HG02885 (cell line): ENCODE data around the gene KRTAP16-1.

Experiments
- ATAC-seq: cut with Tn5 transposase; IDR thresholded peaks from one replicate; pipeline ENCODE4 v1.9.1; 2021; ENCODE audit warnings: mild to moderate bottlenecking; ENCODE audit not compliant: unreplicated experiment, poor library complexity

Gene KRTAP16-1

DNA sequence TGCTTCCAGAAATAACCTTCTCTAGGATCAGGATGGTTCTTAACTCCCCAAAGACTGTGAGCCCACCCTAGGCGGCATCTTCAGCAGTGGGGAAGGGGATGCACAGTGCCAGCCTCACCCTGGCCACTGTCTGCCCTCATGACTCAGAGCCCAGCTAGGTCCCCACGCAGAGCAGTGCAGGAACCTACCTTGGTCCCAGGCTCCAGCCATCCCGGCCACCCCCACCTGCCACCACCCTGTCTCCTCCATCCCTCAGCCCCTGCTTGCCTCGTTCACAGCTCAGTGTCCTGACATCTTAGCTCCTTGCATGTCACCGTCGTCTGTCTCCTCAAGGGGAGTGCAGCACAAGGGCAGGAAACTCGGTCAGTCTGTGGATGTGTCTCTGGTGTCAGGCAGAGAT is 22.5 kb upstream of the KRTAP16-1 start:
- ATAC-seq, result no peak

DNA sequence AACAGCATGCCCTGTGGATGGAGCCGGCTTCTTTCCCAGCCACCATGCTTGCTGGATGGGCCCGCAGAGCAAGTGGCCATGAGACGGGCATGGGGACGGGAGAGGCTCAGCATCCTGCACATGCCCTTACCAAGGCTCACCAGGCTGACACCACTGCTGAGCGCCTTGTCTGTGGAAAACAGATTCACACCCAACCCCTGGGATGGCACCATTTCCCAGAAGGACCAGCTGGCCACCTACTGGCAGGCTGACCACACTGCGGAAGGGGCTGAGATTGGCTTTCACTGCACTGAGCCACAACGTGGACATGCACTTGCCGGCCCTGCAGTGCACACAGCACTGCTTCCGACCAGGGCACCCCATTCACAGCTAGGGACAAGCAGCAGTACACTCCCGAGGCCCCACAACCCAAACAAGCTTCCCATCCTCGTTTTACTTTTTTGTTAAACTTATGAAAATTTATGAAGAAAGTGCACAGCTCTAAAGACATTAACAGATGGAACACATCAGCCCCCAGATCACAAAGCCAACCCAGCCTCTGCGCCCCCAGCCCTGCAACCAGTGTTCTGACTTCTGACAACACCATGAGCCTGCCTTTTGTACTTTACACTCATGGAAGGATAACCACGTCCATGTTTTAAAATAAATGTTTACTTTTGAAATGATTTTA is 20.3 kb upstream of the KRTAP16-1 start:
- ATAC-seq, result no peak

DNA sequence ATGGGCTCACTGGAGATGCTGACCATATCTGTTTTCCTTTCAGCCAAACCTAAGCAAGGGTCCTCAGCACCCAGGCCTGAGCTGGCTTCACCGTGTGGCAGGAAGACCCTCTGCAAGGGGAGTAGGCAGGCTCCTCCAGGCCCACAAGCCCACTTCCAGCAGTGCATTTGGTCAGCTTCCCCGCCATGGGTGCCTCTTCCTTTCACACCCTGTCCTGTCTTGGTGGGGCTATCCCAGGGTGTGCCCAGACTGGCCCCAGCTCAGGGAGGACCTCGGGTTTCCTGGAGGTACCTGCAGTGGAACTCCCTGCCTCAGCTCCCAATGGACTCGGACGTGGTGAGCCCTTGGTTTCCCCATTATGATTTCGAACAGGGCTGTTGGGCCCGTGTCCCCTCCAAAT is 19.1 kb upstream of the KRTAP16-1 start:
- ATAC-seq, result no peak

DNA sequence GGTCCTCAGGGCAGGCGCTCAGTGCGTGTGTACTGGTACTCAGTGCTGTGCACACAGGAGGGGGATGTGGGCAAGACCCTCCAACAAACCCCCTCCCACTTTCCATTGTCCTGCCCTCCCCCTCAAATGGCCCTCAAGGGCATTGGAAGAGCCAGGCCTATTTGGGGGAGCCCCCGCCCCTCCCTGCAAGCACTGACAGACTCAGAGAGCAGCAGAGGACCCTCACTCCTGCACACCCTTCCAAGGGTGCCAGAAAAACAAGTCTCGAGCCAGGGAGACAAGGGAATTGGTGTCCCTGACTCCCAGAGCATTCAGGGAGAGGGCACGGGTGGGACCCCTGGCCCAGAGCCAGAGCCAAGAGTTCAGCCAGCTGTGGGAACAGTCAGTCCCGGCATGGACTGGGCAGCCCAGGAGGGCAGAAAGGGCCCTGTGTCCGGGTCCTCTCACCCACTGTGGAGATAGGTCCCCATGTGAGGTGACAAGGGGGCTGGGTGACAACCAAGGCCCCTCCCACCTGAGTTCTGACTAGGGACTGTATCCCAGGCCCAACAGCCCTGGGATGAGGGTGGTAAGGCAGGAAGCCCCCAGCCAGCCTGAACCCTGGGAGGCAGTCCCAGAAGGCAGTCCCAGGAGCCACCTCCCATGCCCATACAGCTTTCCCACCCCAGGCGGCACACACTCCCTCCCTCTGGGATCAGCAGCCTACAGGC is 18.5 kb upstream of the KRTAP16-1 start:
- no peak for ATAC-seq

DNA sequence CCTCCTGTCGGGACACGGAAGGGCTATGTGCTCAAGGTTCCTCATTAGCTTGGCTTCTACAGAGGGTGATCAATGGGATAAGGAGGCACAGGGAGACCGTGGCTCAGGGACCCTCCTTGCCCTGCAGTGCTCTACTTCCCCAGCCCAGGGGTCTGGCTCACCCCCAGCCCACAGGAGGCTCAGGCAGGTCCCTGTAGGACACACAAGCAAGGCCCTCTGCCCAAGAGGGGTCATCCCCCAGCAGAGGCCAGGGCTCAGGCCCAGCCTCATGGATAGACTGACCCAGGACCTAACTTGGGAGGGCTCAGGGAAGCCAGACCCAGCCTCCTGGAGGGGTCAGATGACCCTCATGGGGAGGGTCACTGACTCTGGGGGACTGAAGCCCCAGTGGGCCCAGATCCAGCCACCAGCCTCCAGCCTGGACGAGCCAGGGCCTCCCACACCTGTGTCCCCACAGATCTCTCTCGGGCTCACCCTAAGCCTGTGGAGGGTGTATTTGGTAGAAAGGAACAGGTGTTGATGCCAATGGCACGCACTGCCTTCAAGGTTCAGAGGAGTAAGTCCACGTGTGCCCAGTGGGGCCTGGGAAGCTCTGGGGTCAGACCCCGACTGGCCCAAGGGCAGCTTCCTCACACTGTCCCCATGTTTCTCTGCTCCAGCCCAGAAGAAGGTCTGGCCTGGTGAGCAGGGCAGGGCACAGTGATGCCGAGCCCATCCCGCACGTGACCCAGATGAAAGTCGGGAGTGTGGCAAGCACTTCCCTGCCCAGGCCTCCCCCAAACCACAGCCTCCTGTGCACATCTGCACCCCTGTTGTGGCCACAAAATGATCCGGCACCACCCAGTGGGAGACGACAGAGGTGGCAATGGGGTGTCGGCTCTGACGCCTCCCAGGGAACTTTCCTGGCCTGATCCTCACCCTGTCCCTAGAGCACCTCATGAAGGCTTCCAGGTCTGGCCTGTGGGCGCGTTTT is 17.4 kb upstream of the KRTAP16-1 start:
- no peak for ATAC-seq

DNA sequence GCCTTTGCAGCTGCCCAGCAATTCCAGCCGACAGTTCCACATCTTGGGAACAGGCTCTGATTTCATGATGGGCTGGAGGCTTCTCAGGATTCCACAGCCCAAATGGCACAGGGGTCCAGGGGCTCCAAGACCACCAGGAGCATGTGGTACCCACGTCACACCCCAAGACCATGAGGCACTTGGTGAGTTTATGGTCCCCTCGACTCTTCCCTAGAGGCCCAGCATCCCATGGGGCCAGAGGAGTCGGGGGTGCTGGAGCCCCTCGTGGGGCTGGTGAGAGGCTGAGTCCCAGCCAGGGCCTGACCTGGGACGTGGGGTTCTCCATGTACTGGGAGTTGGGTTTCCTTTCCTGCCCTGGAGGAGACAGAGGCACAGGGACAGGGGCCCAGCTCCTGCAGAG is 16.5 kb upstream of the KRTAP16-1 start:
- ATAC-seq, result no peak

DNA sequence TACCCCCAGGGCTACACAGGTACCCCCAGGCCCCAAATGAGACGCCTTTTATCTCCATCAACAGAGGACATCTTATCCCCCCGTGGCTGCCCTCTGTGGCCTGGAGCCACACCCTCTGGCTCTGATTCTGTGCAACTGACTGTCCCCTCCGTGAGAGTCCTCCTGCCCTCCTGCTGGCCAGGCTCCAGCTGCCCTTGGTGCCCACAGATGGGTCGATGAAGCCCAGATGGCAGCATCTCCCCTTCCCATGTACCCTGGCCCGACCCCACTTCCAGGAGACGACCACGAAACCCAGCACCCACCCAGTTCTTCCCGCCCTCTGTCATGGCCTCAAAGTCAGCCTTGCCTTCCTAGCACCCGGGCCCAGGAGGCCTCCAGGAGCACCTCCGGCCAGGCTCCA is 16.0 kb upstream of the KRTAP16-1 start:
- ATAC-seq, result no peak

DNA sequence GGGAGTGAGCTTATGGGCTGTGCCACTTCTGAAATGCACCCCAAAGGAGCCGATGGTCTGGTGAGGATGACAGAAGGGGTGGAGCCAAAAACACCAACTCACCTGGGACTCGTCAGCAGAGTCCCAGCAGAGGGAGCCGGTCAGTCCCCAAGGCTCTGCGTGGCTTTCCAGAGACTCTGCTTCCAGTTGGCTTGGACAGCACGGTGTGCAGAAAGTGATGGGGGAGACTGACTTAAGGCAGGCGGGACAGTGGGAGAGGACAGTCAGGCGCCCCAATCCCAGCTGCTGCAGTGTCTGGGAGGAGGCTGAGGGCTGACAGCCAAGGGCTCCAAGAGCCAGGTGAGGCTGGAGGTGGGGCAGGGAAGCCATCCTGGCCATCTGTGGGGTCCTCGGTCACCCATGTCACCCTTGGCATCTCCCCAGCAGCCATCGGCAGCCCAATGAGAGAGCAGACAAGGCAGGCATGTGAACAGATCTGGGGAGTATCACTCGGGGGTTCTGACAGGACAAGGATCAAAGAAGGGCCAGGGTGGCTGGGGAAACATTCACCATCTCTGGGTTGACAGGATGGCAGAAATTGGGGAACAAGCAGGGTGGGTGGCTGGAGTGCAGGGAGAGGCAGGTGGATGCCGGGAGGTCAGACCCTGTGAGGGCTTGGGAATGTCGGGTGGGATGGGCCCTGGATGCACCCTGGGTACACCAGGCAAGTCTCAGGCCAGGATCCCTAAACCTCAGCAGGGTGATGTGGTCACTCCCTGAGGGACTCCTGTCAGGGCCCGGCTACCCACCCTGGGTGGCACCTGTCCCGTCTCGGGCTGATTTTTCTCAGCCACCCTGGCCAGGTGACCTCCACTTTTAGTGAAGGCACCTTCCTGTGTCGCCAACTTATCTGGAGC is 15.3 kb upstream of the KRTAP16-1 start:
- no peak for ATAC-seq

DNA sequence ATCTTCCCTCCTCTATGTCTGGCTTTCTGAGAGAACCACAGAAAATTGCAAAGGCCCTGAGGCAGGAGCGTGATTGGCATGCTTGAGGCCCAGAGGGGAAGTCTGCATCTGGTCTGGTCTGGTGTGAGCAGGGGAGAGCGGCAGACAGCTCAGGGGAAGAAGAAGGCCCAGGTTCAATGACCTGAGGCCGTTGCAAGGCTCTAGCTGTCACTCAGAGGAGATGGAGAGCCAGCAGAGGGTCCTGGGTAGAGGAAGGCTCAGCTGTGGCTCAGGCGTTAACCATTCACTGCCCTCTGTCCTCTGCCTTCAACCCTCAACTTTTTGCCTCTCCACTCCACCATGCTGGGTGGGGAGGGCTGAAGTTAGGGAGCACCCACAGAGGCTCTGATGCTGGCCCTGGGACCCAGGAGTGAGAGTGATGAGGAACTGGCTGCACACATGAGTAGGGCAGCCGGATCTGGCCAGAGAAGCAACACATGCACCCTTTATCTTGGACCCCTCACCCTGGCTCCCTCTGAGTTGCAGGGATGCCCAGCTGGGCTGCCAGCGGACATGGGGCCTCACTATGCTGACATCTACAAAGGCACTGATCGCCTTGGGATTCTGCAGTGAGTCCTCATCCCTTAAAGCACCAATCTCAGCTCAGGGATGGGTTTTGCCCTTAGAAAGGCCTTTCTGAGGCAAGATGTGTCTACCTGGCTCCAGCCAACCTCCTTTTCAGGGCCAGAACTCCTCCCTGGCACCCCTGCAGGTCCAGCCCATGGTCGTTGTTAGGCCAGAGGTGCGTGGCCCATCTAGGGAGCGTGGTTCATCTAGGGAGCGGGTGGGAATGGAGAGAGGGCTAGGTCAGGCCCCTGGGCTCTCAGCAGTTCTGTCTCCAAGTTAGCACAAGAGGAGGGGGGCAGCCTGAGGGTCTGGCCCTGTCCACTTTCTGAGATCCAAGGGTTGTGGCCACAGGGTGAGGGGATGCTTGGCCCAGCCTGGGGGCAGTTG is 14.1 kb upstream of the KRTAP16-1 start:
- no peak for ATAC-seq

DNA sequence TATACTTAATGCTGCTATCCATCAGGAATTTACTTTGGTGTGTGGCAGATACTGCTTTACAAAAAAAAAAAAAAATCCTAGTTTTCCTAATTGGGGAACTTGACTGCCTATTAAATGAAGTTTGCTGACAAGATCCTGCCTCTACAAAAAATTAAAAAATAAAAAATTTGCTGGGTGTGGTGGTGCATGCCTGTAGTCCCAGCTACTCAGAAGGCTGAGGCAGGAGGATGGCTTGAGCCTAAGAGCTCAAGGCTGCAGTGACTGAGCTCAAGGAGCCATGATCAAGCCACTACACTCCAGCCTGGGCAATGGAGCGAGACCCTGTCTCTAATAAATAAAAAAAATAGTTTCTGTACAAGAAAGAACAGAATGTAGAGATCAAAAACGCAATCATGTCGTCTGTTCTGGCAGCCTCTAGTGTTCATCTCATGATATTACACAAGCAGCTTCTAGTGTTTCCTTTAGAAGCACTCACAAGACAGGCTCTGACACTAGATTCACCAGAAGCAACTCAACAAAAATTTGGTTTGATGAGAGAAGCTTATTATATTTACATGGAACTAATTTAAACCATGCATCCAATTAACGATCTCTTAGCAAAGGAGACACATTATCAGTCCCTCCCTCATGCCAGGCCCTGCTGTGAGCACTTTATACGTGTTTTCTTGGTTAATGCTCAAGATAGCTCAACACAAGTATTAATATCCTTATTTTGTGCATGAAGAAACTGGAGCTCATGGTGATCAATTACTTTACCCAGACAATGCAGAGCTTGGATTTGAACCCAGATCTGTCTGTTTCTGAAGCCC is 13.2 kb upstream of the KRTAP16-1 start:
- no peak for ATAC-seq

DNA sequence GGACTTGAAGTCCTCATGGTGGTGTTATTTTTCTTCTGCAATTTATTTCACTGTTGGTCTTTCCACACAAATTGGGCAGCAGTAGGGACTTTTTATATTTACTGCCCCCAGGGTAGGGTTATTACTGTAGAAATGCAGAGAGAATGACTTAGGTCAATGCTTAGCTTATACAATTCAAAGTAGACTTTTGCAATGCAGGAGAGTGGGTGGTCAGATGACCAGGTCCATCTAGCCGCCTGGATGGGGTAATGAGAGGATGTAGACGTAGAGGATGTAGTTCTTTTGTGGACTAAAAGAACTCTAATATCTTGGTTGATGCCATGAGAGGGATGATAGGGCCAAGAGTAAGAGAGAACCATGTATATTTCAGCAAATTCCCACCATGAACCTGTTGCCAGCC is 9.1 kb upstream of the KRTAP16-1 start:
- ATAC-seq, result no peak

DNA sequence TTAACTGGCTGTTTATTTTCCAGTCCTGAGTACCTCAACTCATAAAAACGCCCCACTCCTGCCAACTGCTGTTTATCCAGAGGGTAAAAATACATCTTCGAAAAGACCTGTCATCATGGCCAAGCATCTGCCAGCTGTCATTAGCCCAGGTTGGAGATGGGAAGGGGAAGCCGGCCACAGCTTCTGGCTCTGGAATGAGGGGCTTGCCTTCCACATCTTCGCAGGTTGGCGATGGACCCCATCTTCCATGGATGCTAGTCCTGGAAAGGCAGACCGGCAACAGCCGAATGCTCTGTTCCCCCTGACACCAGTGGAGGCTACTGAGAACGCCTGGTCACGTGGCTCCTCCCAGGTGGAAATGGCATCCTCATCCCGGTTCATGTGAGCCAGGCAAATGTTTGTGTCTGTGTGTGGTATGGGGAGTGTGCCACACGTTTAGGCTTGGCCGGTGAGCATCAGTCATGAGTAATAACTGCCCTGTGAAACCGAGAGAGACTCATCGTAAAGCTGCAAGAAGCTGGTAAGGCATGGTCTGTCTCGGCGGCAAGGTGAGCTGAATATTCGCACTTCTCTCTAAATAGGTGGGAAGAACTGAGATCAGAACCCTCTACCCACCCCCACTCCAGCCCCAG is 6.8 kb upstream of the KRTAP16-1 start:
- no peak for ATAC-seq

DNA sequence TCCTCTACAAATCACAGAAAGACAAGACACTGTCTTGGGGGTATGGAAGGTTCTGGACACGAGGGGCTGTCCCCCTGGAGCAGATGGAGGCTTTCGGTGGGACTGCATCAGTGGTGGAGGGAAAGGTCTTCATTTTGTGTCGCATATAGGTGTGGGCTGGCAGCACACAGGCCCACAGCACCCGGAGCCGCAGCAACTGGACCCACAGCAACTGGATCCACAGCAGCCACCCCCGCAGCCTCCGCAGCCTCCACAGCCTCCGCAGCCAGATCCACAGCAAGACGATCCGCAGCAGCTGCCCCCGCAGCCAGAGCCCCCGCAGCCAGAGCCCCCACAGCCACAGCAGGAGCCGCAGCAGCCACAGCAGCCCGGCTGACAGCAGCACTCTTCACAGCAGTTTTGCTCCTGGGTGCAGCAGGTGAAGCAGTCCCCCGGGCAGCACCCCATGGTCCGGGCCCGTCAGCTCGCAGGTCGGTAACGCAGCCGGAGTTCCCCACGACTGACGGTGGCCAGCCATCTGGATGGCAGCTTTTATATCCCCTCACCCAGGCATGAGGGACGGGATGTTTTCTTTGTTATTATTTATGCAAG is 6.2 kb upstream of the KRTAP16-1 start, which contains the start of gene KRTAP17-1:
Gene KRTAP17-1, minus strand, starts transcription at position 507 of the 591 bp plus-strand sequence. Its CDS starts 60 bp downstream, at position 447.
- no peak for ATAC-seq

DNA sequence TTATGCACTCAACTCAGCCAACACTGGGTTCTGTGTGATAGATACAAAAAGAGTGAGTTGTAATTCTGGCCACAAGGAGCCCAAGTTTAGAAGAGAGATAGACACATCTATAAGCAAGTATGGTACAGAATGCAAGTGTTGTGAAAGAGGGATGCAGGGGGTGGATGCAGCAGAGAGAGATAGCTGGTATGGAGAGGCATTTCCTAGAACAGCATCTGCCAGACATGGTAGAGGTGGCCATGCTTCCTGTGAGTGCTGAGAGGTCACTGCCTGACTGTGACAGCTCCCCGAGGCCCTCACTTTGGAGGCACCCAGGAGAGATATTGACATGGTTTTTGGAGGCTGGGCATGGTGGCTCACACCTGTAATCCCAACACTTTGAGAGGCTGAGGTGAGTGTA is 2.0 kb upstream of the KRTAP16-1 start:
- ATAC-seq, result no peak

DNA sequence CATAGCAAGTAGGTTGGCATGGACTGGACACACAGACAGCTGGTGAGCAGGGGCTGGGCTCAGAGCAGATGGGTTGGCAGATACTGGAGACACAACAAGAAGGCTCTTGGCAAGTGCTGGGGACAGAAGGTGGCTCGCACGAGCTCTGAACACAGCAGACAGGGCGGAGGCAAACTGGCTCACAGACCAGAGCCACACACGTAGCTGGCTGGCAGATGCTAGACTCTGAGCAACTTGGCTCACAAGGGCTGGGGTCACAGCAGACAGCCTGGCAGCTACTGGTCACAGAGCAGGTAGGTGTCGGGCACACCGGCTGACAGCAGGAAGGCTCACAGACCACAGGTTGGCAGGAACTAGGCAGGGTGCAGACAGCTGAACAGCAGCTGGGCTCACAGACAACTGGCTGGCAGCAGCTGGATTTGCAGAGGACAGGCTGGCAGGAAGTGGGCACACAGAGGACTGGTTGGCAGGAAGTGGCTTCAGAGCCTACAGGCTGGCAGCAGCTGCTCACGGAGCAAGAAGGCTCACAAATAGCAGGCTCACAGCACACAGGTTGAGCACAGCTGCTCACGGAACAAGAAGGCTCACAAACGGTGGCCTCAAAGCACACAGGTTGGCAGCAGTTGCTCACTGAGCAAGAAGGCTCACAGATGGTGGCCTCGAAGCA is 725 bp downstream of the KRTAP16-1 start:
- no peak for ATAC-seq

DNA sequence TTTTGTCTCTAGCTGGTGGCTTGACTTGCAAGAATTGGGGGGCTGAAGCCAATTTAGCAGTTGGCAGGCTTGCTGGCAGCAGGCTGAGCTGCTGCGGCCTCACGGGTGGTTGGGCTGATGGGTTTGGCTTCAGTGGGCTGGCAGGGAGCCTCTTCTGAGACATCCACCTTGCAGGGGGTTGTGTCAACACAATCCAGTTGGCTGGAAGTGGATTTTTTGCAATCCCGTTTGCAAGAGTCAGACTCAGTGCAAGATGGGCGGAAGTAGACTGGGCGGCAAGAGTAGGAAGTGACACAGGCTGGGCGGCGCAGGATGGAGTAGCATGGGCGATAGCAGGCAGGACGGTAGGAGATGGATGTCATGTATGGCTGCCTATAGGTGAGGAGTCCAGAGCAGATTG is 1.5 kb downstream of the KRTAP16-1 start:
- ATAC-seq, result no peak

DNA sequence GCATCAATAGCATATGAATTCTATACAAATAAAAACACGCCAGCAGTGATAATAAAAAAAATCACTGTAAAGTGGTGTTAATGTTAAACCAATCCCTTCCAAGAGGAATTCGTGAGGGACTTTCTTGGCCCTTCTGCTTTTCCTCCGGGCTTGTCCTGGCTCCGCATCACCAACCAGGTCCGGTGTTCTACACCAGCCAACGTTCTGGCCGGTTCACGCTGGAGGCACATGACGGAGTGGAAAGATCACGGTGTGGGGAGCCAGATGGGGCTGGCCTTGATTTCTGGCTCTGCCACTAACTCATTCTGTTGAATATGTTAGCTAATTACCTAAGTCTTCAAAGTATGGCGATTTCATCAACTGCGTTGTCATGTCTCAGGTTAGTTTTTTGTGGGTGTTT is 5.0 kb downstream of the KRTAP16-1 start:
- no peak for ATAC-seq
